GM10266 (cell line): Measurements from ENCODE around the gene ERO1A.

Experiments
- DNase-seq: peaks from one replicate; pipeline ENCODE4 v3.0.0; 2012; ENCODE audit errors: extremely low spot score
- CTCF ChIP-seq: IDR thresholded peaks from 2 replicates; pipeline ENCODE4 v1.5.1; 2012; ENCODE audit warnings: mild to moderate bottlenecking, low read depth; ENCODE audit not compliant: control insufficient read depth, insufficient read depth; ENCODE audit errors: missing control alignments

ERO1A gene

GRCh38 chr14:52607061-52607460, 88.3 kb downstream of the ERO1A start:
- no peak for DNase-seq
- no peak for TF ChIP-seq CTCF

GRCh38 chr14:52602131-52602530, 93.2 kb downstream of the ERO1A start:
- no peak for DNase-seq
- no peak for TF ChIP-seq CTCF

DNA sequence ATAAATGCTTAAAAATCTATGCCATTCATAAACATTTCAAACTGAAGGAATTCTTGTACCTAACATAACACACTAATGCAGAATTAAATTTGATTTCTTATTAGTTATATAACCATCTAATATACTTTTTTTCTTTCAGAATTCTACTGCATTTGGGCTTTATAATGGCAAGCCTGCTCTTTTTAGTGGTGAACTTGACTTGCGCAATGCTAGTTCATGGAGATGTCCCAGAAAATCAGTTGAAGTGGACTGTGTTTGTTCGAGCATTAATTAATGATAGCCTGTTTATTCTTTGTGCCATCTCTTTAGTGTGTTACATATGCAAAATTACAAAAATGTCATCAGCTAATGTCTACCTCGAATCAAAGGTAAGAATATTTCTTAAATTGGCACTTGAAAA, 95.4 kb downstream of the ERO1A start:
- TF ChIP-seq CTCF, result no peak
- DNase-seq, result no peak

- DNase-seq, result no peak
- TF ChIP-seq CTCF, result no peak
These were observed 96.8 kb downstream of the ERO1A start for GRCh38 chr14:52598568-52598967.

DNA sequence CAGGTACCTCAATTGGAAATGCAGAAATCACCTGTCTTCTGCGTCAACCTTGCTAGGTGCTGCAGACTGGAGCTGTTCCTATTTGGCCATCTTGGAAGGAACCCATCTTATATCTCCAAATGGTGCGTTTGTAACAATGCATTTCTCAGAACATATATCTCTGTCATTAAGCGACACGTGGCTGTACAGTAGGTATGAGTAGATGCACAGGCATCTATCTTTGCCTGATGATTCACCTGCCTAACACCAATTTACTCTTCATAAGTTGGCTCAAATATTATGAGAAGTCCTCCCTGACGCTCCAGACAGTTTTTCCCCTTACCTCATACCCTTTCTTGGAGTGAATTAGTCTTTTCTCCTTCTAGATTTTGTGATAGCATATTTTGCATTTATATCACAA, 98.5 kb downstream of the ERO1A start:
- DNase-seq, result no peak
- TF ChIP-seq CTCF, result no peak

GRCh38 chr14:52596320-52596719, 99.0 kb downstream of the ERO1A start:
- DNase-seq, result no peak
- TF ChIP-seq CTCF, result no peak

DNA sequence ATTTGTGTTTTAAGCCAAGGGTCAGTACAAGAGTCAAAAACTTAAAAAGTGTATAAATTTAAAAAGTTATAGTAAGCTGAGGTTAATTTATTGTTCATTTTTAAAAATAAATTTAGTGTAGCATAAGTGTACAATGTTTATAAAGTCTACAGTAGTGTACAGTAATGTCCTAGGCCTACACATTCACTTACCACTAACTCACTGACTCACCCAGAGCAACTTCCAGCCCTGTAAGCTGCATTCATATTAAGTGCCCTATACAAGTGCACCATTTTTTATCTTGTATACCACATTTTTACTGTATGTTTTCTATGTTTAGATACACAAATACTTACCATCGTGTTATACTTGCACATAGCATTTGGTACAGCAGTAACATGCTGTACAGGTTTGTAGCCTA, 105.0 kb downstream of the ERO1A start:
- TF ChIP-seq CTCF, result no peak
- DNase-seq, result no peak
